GM19025 (cell line): ENCODE results near the gene POU6F2.
"Not testable (repeated sequence)": the region's sequence is repeated elsewhere in the genome, so short reads cannot be mapped to it uniquely, and the experiment has no call there.

Source experiments
- ATAC-seq: cut with Tn5 transposase; IDR thresholded peaks from one replicate; pipeline ENCODE4 v1.9.1; 2021; ENCODE audit warnings: mild to moderate bottlenecking, low read depth, moderate library complexity; ENCODE audit not compliant: unreplicated experiment

POU6F2 gene

GRCh38 chr7:39183796-39184195, 206.1 kb downstream of the POU6F2 start:
- no peak for ATAC-seq

GRCh38 chr7:39184391-39184790, 206.7 kb downstream of the POU6F2 start:
- ATAC-seq, result no peak

GRCh38 chr7:39186131-39186530, 208.4 kb downstream of the POU6F2 start:
- no peak for ATAC-seq

GRCh38 chr7:39186671-39187070, 209.0 kb downstream of the POU6F2 start:
- no peak for ATAC-seq

- no peak for ATAC-seq
Observed at GRCh38 chr7:39187130-39187529, 209.4 kb downstream of the POU6F2 start.

- ATAC-seq, result no peak
Observed at GRCh38 chr7:39192476-39192875, 214.8 kb downstream of the POU6F2 start.

GRCh38 chr7:39194388-39194787, 216.7 kb downstream of the POU6F2 start:
- ATAC-seq, result not testable (repeated sequence)

- ATAC-seq, result no peak
Observed at GRCh38 chr7:39195967-39196366, 218.3 kb downstream of the POU6F2 start.

- ATAC-seq, result no peak
Observed at GRCh38 chr7:39197831-39198230, 220.1 kb downstream of the POU6F2 start.

GRCh38 chr7:39198556-39198955, 220.8 kb downstream of the POU6F2 start:
- no peak for ATAC-seq

- no peak for ATAC-seq
Observed at GRCh38 chr7:39199006-39199405, 221.3 kb downstream of the POU6F2 start.

- no peak for ATAC-seq
Observed at GRCh38 chr7:39199951-39200350, 222.2 kb downstream of the POU6F2 start.

GRCh38 chr7:39202041-39202440, 224.3 kb downstream of the POU6F2 start:
- ATAC-seq, result no peak

GRCh38 chr7:39210362-39210761, 232.7 kb downstream of the POU6F2 start:
- no peak for ATAC-seq

- ATAC-seq, result no peak
Observed at GRCh38 chr7:39211581-39211980, 233.9 kb downstream of the POU6F2 start.

- no peak for ATAC-seq
Observed at GRCh38 chr7:39212876-39213275, 235.2 kb downstream of the POU6F2 start.

GRCh38 chr7:39217783-39218182, 240.1 kb downstream of the POU6F2 start:
- no peak for ATAC-seq

- no peak for ATAC-seq
Observed at GRCh38 chr7:39219869-39220268, 242.2 kb downstream of the POU6F2 start.

- ATAC-seq, result no peak
Observed at GRCh38 chr7:39221901-39222300, 244.2 kb downstream of the POU6F2 start.

GRCh38 chr7:39228946-39229345, 251.2 kb downstream of the POU6F2 start:
- no peak for ATAC-seq

GRCh38 chr7:39233851-39234529, 256.3 kb downstream of the POU6F2 start:
- no peak for ATAC-seq

- ATAC-seq, result no peak
Observed at GRCh38 chr7:39238234-39238869, 260.6 kb downstream of the POU6F2 start.
